Activated T-cell treated with anti-CD3 and anti-CD28 coated beads, Interleukin-2, amount 50 U/mL, for 24 hours (primary cell): ENCODE data around the gene FCN2.

ENCODE experiments used
- DNase-seq: peaks from one replicate; pipeline ENCODE4 v3.0.0-alpha.2; 2020
- H3K27ac Mint-ChIP-seq: 2 replicates; pipeline ENCODE4 v1.8.0; 2020; ENCODE audit warnings: mild to moderate bottlenecking, mixed read lengths
- H3K27me3 Mint-ChIP-seq: 2 replicates; pipeline ENCODE4 v1.8.0; 2020; ENCODE audit warnings: mixed read lengths
- H3K36me3 Mint-ChIP-seq: 2 replicates; pipeline ENCODE4 v1.8.0; 2020; ENCODE audit warnings: low read depth, mixed read lengths
- H3K4me1 Mint-ChIP-seq: 2 replicates; pipeline ENCODE4 v1.8.0; 2020; ENCODE audit warnings: low read depth, mixed read lengths
- H3K4me3 Mint-ChIP-seq: 2 replicates; pipeline ENCODE4 v1.8.0; 2020; ENCODE audit warnings: mild to moderate bottlenecking, moderate library complexity, mixed read lengths
- H3K9me3 Mint-ChIP-seq: 2 replicates; pipeline ENCODE4 v1.8.0; 2020; ENCODE audit warnings: mixed read lengths

FCN2 gene

GRCh38 chr9:134929193-134930158, 48.9 kb downstream of the FCN2 start:
- Mint-ChIP-seq H3K9me3 (no peaks in the 10 kb centered on the region), H3K4me3 (no peak overlapping the region), H3K4me1 (no peaks in the 10 kb centered on the region), H3K36me3 (no peaks in the 10 kb centered on the region), H3K27ac (no peak overlapping the region), H3K27me3 (peaks cover 30% of the 10 kb centered on the region)
- DNase-seq, result no peak

- H3K27ac Mint-ChIP-seq, result no peak overlapping the region
These were observed 49.8 kb downstream of the FCN2 start for GRCh38 chr9:134930398-134930797.

GRCh38 chr9:134932171-134932570, 51.6 kb downstream of the FCN2 start:
- H3K36me3 Mint-ChIP-seq, result no peaks in the 10 kb centered on the region
- no peak overlapping the region for H3K4me3 Mint-ChIP-seq
- H3K27me3 Mint-ChIP-seq, result peaks cover 27% of the 10 kb centered on the region
- DNase-seq, result no peak
- H3K4me1 Mint-ChIP-seq, result no peaks in the 10 kb centered on the region
- no peaks in the 10 kb centered on the region for H3K9me3 Mint-ChIP-seq
- no peak overlapping the region for H3K27ac Mint-ChIP-seq

More at GRCh38 chr9:134930398-134930797, 49.8 kb downstream of the FCN2 start:
- DNase-seq, result no peak
- no peaks in the 10 kb centered on the region for H3K4me1 Mint-ChIP-seq
- H3K4me3 Mint-ChIP-seq, result no peak overlapping the region
- peaks cover 30% of the 10 kb centered on the region for H3K27me3 Mint-ChIP-seq
- no peaks in the 10 kb centered on the region for H3K36me3 Mint-ChIP-seq
- no peaks in the 10 kb centered on the region for H3K9me3 Mint-ChIP-seq

- no peaks in the 10 kb centered on the region for H3K9me3 Mint-ChIP-seq
- peaks cover 27% of the 10 kb centered on the region for H3K27me3 Mint-ChIP-seq
- no peak overlapping the region for H3K27ac Mint-ChIP-seq
- no peaks in the 10 kb centered on the region for H3K4me1 Mint-ChIP-seq
- H3K36me3 Mint-ChIP-seq, result no peaks in the 10 kb centered on the region
- H3K4me3 Mint-ChIP-seq, result no peak overlapping the region
- no peak for DNase-seq
These were observed 52.0 kb downstream of the FCN2 start for GRCh38 chr9:134932606-134933005.

- H3K4me1 Mint-ChIP-seq, result no peaks in the 10 kb centered on the region
- no peaks in the 10 kb centered on the region for H3K9me3 Mint-ChIP-seq
- DNase-seq, result no peak
- H3K4me3 Mint-ChIP-seq, result no peak overlapping the region
- H3K36me3 Mint-ChIP-seq, result no peaks in the 10 kb centered on the region
- H3K27me3 Mint-ChIP-seq, result peaks cover 27% of the 10 kb centered on the region
- H3K27ac Mint-ChIP-seq, result no peak overlapping the region
These were observed 52.6 kb downstream of the FCN2 start for GRCh38 chr9:134933076-134933659.

- DNase-seq, result no peak
- no peaks in the 10 kb centered on the region for H3K4me1 Mint-ChIP-seq
- H3K27ac Mint-ChIP-seq, result no peak overlapping the region
- no peak overlapping the region for H3K4me3 Mint-ChIP-seq
- peaks cover 20% of the 10 kb centered on the region for H3K27me3 Mint-ChIP-seq
- no peaks in the 10 kb centered on the region for H3K9me3 Mint-ChIP-seq
- H3K36me3 Mint-ChIP-seq, result no peaks in the 10 kb centered on the region
These were observed 54.5 kb downstream of the FCN2 start for GRCh38 chr9:134935056-134935640.

- no peak for DNase-seq
- Mint-ChIP-seq H3K9me3 (no peaks in the 10 kb centered on the region), H3K4me3 (no peak overlapping the region)
These were observed 55.2 kb downstream of the FCN2 start for GRCh38 chr9:134935701-134936345.

GRCh38 chr9:134936346-134937163, 55.9 kb downstream of the FCN2 start:
- Mint-ChIP-seq H3K4me3 (no peak overlapping the region), H3K27ac (no peak overlapping the region), H3K36me3 (no peaks in the 10 kb centered on the region), H3K4me1 (no peaks in the 10 kb centered on the region), H3K27me3 (peaks cover 16% of the 10 kb centered on the region), H3K9me3 (no peaks in the 10 kb centered on the region)
- no peak for DNase-seq

More at GRCh38 chr9:134935701-134936345, 55.2 kb downstream of the FCN2 start:
- Mint-ChIP-seq H3K27me3 (peaks cover 16% of the 10 kb centered on the region), H3K4me1 (no peaks in the 10 kb centered on the region), H3K27ac (no peak overlapping the region), H3K36me3 (no peaks in the 10 kb centered on the region)
